Gastroesophageal sphincter (tissue), 3 donors: ENCODE results near the gene AASS.

Experiments
- CTCF ChIP-seq, 4 experiments: fragments of 200-600 bp in 2 of 4; fragments of 450-650 bp in 2 of 4; sonication (generic) in 1 of 4; IDR thresholded peaks; one replicate each; pipeline ENCODE4 v1.5.1; 2017 to 2019; ENCODE audit warnings: antibody characterized with exemption in 4 of 4, mild to moderate bottlenecking in 2 of 4, moderate library complexity in 2 of 4
- POLR2A ChIP-seq, 2 donors: fragments of 450-650 bp; IDR thresholded peaks; one replicate each; pipeline ENCODE4 v1.6.1; 2017; ENCODE audit warnings: antibody characterized with exemption in 2 of 2, mild to moderate bottlenecking in 2 of 2, moderate library complexity in 1 of 2

- TF ChIP-seq CTCF (IDR thresholded peaks at IDR 0.05) (no peak), POLR2A (IDR thresholded peaks at IDR 0.05) (no peak)
Observed at GRCh38 chr7:122161628-122162027, 17.6 kb upstream of the AASS start.
